DMS79 (cell line): ENCODE data around the gene KAZN.
"Not testable (repeated sequence)": the region's sequence is repeated elsewhere in the genome, so short reads cannot be mapped to it uniquely, and the experiment has no call there.

Source experiments
- DNase-seq: peaks from one replicate; lab custom pipeline; 2025; lab: John Stamatoyannopoulos, UW

Gene KAZN

DNA sequence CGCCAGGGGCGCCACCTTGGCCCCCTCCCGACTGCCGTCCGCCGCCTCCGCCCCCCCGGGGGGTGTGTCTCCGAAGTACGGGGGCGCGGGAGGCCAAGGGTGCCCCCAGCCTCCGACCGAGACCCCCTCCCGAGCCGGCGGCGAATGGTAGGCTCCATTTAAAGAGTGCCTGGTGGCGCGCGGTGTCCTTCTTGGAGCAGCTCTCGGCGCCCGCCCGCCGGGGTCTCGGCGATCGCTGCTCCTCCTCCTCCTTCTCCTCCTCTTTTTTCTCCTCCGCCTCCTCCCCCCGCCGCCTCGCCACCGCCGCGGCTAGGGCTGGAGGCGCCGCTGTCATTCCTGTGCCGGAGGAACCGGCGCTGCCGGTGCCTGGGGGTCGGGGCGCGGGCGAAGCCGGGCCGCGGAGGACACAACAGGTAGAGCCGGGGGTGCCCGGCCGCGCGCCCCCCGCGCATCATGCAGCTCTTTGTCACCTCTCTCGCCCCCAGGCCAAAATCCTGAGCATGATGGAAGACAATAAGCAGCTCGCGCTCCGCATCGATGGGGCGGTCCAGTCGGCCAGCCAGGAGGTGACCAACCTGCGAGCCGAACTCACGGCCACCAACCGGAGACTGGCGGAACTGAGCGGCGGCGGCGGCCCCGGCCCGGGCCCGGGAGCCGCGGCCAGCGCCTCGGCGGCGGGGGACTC is at the start of gene KAZN:
TSS of gene KAZN (plus strand) at position 188 of the 685 bp plus-strand sequence.
- peak; percentile 72 for DNase-seq

DNA sequence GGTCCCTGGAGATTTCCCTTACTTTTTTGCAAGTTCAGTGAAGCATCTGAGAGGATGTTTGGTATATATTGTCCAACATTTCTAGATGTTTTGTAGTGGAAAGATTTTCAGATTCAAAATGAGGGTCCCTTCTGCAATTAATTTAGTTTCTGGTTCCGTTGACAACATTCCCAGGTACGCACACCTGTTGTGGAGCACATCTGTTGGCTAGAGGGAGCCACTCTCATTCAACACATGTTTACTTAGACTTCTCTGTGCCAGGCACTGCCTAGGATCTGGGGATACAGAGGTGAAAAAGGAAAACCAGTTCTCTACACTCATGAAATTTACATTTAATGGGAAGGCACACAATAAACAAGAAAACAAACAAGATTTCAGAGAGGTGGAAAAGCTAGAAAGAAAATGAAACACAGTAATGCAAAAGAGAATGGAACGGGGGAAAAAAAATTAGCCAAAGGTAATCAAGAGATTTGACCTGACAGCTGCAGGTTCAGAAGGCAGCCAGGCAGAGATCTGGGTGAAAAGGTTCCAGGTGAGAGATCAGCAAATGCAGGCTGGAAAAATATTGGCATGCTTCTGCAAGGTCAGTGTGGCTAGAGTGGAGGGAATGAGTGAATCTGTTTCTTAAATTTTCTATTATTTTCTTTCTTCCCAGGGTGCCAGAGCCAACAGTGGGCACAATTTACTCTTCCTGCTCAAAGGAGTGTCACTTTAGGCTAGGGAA is 48.4 kb upstream of the KAZN start:
- peak; percentile 24 for DNase-seq

DNA sequence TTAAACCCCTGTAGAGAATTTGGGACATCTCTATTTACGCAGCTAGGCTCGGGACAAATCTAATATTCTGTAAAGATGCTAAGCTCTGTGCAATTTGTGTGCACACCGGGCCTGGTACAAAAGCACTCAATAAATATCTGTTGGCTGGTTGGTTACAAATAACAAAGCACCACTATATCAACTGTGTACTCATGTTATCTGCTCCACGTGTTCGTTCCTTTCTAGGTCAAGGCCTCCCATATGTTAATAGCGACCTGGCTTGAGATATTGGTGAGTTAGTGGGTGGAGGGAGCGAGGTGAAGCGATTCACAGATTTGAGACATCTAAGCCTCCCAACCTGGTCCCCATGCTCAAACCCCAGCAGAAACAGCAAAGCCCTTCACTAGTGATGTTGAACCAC is 47.1 kb upstream of the KAZN start:
- no peak for DNase-seq

DNA sequence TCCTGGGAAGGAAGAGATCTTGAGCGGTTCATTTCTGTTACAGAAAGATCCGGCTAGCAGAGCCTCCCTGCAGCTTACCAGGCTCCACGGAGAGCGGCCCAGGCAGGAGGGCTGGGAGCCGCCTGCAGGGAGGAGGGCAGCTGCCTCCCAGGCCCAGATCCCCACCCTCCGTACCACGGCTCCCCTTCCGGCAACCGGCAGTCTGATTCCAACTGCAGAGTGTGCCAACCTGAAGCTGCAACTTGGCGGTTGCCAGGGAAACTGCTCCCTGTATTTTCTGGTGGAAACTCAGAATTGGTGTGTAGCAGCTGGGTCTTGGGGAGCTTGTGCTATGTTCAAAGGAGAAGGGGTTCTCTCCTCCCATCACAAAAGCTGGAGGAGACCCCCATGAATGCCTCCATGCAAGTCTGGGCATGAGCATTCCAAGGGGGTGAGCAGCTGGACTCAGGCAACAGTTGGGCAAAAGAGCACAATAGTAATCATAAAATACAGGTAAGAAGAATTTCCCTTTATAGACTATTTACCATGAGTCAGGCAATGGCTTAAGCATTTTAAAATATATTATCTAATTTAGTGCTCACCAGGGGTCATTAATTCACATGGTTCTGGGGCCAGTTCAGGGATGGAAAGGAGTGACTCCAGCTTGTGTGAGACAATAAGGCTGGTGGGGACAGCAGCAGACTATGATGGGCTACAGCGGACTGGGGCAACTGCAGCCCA is 46.1 kb upstream of the KAZN start:
- DNase-seq, result no peak

DNA sequence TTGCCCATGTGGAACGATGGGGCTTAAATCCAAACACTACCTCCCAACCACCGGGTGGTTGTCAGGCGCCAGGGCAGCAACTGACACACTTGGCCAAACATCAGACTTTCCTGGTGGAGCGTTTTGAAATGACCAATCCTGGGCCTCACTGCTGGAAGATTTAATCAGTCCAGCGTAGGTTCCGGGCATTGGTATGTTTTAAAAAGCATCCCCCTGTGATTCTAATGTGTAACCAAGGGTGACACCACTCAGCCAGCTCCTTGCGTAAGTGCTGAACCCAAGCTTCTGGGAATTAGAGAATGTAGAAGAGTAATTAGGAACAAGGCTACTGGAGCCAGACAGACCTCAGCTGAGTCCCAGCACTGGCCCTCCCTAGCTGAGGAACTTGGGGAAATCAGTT is 44.8 kb upstream of the KAZN start:
- no peak for DNase-seq

DNA sequence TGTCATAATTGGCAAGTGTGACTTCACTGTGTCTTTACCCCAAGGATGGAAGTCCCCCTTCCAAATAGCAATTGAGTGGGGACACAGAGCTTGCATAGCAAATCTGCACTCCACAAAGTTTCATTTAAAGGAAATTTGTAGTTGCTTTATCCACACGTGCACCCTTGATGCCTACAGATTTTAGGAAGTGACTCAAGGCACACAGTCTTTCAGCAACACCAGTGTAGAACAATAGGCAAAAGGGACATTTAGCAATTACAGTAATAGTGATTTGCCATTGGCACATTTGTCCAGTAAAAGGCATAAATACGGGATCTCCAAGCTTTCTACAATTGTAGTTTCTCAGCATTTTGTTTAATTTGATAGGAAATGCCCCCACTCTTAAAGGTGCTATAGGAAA is 43.4 kb upstream of the KAZN start:
- no peak for DNase-seq

DNA sequence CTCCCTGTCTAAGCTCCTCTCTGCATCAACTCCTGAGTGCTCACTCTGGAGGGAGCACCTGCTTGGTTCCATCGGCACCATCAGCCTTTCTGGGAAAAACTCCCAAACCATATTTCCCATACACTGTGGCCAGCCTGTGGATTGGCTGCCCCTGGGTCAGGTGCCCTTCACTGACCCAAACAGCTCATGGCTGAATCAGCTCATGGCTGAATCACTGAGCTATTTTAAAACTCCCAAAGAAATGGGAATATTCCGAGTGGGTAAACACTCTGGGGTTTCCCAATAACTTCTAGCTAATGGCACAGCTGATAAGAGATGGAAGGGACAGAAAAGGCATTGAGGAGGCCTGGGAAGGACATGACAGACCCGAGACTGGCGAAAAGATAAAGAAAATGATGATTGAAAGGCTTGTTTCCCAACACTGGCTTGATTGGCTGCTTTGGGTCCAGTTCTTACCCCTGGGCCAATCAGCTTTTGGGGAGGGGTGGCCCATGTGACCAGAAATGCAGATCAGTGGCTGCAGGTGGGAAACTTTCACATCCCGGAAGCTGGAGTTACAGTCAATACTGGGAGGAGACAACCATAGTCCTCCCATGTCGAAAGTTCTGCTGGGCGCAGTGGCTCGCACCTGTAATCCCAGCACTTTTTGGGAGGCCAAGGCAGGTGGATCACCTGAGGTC is 37.3 kb upstream of the KAZN start:
- DNase-seq, result no peak

DNA sequence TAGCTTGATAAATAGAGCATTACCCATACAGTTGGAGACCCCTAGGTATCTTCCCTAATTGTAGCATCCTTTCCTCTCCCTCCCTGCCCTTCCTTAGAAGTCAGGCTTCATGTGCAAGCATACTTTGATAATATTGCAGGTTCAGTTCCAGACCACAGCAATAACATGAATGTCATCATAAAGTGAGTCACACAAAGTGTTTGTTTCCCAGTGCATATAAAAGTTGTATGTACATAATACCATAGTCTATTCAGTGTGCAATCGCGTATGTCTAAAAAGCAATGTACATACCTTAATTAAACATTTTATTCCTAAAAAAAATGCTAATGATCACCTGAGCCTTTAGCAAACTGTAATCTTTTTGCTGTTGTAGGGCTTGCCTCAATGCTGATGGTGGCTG is 33.4 kb upstream of the KAZN start:
- DNase-seq, result no peak

DNA sequence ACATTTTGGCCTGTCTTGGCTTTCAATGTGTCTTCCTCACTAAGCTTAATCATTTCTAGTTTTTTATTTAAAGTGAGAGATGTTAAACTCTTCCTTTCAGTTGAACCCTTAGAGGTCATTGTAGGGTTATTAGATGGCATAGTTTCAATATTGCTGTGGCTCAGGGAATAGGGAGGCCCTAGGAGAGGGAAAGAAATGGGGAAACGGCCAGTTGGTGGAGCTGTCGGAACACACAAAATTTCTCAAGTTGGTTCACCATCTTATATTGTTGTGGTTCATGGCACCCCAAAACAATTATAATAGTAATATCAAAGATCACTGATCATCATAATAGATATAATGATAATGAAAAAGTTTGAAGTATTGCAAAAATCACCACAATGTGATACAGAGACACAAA is 31.4 kb upstream of the KAZN start:
- no peak for DNase-seq

DNA sequence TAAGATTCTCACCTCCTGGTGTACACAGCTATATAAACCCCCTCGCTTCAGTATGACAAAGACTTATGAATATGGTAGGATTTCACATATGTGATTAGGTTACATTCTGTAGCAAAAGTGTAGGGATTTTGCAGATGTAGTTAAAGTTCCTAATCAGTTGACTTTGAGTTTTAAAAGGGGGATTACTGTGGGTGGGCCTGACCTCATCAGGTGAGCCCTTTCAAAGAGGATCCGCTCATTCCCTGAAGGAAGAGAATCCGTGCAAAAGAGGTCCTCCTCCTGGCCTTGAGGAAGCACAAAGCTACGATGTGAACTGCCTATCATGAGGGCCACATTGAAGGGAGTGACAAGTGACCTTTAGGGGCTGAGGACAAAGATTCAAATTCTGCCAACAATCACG is 30.6 kb upstream of the KAZN start:
- no peak for DNase-seq

DNA sequence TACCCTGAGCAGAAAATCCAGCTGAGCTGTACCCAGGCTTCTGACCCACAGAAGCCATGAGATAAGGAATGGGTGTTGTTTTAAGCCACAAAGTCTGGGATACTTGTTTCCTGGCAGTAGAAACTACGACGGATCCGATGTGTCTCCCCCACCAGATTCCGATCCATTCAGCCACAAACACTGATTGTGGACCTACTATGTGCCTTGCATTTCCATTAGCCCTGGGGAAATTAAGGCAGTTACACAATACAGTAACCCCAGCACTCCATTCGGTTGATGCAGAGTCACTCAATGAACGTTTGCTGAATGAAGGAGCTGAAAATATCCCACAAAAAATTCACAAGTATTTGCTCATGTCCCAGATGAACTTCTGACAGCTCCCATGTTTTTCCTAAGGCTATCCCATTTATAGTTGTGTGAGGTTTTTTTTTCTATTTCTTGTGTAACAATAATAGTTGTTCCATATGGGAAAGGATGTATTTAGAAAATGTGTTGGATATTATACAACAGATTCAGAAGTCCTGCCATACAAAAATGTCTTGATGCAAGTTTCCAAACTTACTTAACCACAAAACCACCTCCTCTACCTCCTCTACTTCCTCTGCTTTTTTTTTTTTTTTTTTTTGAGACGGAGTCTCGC is 29.6 kb upstream of the KAZN start:
- DNase-seq, result no peak

DNA sequence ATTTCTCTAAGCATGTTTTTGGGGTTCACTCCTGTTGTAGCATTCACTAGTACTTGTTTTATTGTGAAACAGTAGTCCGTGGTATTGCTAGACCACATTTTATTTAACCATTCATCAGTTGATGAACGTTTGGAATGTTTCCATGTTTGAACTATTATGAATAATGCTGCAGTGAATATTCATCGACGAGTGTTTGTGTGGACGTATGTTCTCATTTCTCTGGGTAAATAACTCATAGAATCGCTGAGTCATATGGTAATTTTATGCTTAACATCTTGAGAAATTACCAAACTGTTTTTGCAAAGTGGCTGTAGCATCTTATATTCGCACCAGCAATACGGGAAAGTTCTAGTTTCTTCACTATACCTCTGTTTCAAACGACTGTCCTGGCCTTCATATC is 28.0 kb upstream of the KAZN start:
- DNase-seq, result no peak

DNA sequence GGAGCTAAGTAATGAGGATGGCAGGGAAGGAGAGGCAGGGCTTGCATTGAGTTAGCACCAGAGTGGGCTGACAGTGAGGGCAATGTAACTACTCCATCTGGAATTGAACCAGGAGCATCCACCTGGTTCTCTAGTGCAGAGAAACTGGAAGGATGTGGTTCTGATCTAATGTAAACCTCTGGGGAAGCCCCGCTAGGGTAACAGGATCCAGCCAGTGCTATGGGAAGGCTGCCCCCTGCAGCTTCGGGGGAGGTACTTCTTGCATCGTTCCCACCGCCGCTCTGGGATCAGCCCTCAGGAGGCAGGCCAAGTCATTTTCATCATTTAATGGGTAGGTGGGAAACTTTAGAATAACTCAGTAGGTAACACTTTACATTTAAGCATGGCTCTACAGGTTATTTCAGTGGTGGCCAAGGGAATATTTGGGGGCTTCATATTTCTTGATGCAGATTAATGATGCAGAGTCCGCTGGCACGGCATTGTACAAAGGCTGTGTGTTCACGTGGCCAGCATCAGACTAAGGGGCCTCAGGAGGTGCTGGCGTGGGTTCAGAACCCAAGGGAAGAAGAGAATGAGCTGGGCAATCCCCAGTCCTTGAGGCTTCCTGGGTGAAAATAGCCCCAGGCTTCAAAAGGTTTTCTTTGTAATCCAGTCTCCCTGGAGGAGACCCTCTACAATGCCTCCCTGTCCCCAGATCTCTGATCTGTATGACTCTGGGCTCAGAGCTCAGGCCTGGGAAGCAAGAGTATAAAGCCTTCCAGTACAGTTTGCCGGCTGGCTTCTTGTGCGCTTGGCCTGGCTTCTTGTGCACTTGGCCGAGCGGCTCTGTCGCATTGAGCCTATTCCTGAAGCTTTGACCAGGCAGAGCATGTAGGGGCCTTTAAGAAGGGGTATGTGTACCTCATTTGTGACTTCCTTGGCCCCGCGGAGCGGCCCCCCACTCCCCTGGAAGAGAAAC is 26.4 kb upstream of the KAZN start:
- DNase-seq, result no peak

DNA sequence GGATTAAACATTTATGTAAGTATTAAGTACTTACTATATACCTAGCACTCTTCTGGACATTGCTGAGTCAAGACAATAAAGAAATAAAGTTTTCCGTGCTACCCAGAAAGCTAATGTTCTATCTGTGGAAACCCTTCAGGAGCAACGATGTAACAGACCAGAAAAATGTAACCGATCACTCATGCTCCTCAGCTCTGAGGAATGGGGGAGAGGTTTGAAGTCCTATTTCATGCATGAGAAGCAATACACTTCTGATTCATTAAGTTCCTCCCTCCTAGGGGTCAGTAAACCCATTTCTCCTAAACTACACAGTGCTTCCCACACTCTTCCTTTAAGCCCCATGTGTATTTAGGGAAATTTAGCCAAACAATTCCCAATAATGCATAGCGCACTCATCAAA is 25.6 kb upstream of the KAZN start:
- DNase-seq, result no peak

DNA sequence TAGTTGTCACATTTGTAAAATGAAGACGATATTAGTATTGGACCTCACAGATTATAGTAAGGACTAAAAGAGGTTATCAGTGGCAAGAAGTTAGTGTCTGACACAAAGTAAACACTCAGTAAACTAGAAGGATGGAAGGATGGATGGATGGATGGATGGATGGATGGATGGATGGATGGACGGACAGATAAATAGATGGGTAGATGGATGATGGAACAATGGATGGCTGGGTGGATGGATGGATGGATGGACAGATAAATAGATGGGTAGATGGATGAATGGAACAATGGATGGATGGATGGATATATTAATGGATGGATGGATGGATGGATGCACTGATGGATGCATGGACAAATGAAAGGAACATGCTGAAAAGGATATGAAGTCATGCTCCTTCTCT is 22.3 kb upstream of the KAZN start:
- no peak for DNase-seq

DNA sequence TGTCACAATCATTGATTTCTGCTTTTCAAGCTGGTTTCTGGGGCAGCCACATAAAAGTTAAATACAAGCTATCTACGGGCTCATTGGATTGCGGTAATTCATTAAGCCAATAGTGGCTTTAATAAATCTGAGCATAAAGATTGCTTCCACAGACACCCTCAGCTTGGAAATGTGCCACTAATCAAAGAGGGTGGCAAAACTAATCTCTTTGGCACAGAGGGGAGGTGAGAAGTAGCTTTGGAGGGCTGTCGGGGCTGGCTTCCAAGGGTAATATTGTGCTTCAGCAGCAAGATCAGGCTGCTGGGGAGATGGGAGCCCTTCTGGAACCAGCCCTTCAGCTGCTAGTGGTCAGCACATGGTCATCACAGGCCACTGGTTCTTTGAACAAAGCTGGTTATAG is 21.2 kb upstream of the KAZN start:
- no peak for DNase-seq

DNA sequence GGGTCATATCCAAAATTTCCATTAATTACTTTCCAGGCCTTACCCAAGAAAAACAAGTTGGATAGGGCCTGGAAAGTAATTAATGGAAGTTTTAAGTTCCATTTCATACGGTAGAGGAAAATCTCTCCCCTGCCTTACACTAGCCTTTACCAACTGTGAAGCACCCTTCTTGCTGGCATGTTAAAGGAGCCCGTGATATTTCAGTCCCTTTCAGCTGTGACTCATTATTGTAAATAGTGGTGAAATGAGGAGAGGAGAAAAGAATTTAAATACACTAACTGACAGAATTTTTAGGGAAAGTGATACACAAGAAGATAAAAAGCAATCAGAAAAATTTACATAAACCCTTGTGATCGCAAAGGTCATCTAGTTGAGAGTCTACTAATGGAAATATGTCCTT is 20.3 kb upstream of the KAZN start:
- no peak for DNase-seq

DNA sequence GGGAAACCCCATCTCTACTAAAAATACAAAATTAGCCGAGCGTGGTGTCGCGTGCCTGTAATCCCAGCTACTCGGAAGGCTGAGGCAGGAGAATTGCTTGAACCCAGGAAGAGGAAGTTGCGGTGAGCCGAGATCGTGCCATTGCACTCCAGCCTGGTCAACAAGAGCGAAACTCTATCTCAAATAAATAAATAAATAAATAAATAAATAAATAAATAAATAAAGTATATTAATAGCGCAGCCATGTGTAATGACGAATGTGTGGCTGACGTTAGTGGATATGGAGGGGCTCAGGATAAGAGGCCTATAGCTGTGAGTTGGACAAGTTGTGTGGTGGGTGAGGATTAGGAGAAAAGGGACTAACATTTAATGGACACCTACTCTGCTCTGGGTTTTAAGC is 18.2 kb upstream of the KAZN start:
- DNase-seq, result not testable (repeated sequence)

DNA sequence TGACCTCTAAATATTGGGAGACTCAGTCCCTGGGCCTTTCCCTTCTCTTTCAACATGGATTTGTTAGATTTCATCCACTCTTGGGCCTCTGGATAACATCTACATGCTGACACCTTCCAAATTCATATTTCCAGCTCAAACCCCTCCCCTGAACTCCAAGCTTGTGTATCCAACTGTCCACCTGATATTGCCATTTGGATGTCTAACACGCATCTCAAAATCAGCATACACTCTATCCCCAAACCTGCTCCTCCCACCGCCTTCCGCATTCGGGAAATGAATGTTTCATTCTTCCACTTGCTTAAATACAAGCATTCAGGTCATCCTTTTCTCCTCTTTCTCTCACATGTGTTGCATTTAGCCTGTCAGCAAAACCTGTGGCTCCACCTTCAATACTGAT is 17.5 kb upstream of the KAZN start:
- DNase-seq, result no peak

DNA sequence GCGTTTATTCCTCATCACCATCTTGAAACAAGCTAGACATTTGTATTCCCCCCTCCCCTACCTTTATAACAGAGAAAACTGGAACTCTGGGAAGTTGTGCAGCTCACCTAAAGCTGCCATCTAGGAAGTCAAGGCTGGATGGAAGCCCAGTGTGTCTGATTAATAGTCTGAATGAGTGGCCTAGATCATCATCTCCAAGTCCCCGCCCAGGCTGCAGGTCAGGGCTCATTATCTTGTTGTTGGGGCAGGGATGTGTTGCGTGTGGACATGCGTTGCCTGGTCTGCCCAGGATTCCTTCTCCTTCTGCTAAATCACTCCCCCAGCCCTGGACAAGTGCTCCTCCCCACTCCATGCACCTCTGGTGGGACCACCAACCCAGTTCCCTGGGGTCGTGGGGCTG is 14.7 kb upstream of the KAZN start:
- DNase-seq, result no peak

DNA sequence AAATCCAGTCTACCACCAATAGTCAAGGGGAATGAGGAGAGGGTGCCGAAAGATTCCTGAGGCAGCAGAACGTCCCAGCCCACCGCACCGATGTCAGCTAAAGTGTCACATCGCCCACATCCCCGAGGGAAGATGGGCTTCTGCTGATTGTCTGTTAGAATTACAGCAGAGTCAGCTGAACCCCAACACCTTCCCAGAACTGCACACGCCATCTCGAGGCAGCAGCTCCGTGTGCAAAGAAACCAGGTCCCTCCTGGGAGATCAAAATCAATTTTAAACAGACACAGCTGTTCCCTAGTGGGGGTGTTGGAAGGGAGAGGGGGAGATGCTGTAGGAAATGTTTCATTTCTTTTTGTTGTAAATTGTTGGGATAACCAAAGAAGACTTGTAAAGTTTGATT is 12.8 kb upstream of the KAZN start:
- DNase-seq, result no peak
